SW 1271 (cell line): Measurements from ENCODE around the gene OR10A7.
A peak's percentile ranks its signal among the peaks of the same experiment; 100 is the strongest.
"Not testable (repeated sequence)": the region's sequence is repeated elsewhere in the genome, so short reads cannot be mapped to it uniquely, and the experiment has no call there.

Experiments used
- DNase-seq, 2 experiments: peaks; one replicate each; lab custom pipeline; 2025; lab: John Stamatoyannopoulos, UW

The OR10A7 gene

GRCh38 chr12:55220725-55221124, at the start of gene OR10A7:
Gene OR10A7 (plus strand): TSS chr12:55221025. CDS start chr12:55221025, 0 bp downstream.
- no peak for DNase-seq

- no peak for DNase-seq
Observed at GRCh38 chr12:55171445-55171844, 49.4 kb upstream of the OR10A7 start.

GRCh38 chr12:55171846-55172245, 49.0 kb upstream of the OR10A7 start:
- not testable (repeated sequence) for DNase-seq

GRCh38 chr12:55172686-55173085, 48.1 kb upstream of the OR10A7 start:
- DNase-seq = no peak

- DNase-seq = no peak
Observed at GRCh38 chr12:55173456-55173855, 47.4 kb upstream of the OR10A7 start.

GRCh38 chr12:55188573-55188972, 32.3 kb upstream of the OR10A7 start:
- no peak for DNase-seq

- peak; percentile 19 to 84 for DNase-seq
Observed at GRCh38 chr12:55188974-55189556, 31.8 kb upstream of the OR10A7 start.

- DNase-seq = no peak
Observed at GRCh38 chr12:55194382-55194781, 26.4 kb upstream of the OR10A7 start.

GRCh38 chr12:55226523-55226922, 5.7 kb downstream of the OR10A7 start:
- no peak for DNase-seq

GRCh38 chr12:55227643-55228042, 6.8 kb downstream of the OR10A7 start:
- DNase-seq = no peak

GRCh38 chr12:55244309-55244708, 23.5 kb downstream of the OR10A7 start, which contains the start of gene OR6C74:
Gene OR6C74 (plus strand): TSS chr12:55244609. CDS start chr12:55247288, 2,679 bp downstream.
- DNase-seq = no peak

- no peak for DNase-seq
Observed at GRCh38 chr12:55246159-55246558, 25.3 kb downstream of the OR10A7 start.

GRCh38 chr12:55250944-55251343, 30.1 kb downstream of the OR10A7 start:
- DNase-seq = no peak

GRCh38 chr12:55253281-55253680, 32.5 kb downstream of the OR10A7 start:
- DNase-seq = no peak

- DNase-seq = no peak
Observed at GRCh38 chr12:55256831-55257230, 36.0 kb downstream of the OR10A7 start.

- no peak for DNase-seq
Observed at GRCh38 chr12:55258303-55258702, 37.5 kb downstream of the OR10A7 start.
